ENCODE data around the gene PLK5.
A peak's percentile ranks its signal among the peaks of the same experiment; 100 is the strongest.
"Not testable (repeated sequence)": the region's sequence is repeated elsewhere in the genome, so short reads cannot be mapped to it uniquely, and the experiment has no call there.

The PLK5 gene

GRCh38 chr19:1491114-1491848 lies 32.6 kb upstream of the PLK5 start, which contains the start of gene REEP6:
Gene REEP6 (plus strand): TSS chr19:1491181. CDS start chr19:1491270, 89 bp downstream.
- DNase-seq (ENCODE audit: low spot score) = no peak

- DNase-seq (ENCODE audit: low spot score) = no peak
Measured at GRCh38 chr19:1491849-1492170, 32.1 kb upstream of the PLK5 start.

- DNase-seq (ENCODE audit: low spot score) = no peak
Measured at GRCh38 chr19:1492474-1493006, 31.3 kb upstream of the PLK5 start.

DNA sequence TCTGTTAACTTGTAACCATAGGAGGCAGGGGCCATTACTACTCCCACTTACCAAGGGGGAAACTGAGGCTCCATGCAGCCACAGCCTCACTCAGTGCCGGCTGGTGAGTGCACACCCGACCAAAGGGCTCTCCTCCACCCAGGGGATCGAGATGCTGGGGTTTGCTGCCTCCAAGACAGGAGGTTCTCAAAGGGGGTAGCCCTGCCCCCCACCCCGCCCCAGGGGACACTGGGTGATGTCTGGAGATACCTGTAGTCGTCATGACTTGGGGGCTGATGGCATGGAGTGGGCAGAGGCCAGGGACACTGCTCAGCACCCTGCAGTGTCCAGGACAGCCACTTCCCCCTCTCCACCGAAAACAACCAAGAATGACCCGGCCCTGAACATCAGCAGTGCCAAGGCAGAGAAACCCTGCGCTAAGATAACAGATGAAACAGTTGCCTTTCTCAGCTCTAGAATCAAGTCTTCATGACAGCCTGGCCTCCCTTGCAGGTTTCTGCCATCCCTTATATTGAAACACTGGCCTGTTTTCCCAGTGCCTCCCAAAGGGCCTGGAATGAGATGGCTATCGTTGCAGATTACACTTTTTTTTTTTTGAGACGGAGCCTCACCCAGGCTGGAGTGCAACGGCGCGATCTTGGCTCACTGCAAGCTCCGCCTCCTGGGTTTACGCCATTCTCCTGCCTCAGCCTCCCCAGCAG lies 29.6 kb upstream of the PLK5 start:
- DNase-seq (ENCODE audit: low spot score) = no peak

DNA sequence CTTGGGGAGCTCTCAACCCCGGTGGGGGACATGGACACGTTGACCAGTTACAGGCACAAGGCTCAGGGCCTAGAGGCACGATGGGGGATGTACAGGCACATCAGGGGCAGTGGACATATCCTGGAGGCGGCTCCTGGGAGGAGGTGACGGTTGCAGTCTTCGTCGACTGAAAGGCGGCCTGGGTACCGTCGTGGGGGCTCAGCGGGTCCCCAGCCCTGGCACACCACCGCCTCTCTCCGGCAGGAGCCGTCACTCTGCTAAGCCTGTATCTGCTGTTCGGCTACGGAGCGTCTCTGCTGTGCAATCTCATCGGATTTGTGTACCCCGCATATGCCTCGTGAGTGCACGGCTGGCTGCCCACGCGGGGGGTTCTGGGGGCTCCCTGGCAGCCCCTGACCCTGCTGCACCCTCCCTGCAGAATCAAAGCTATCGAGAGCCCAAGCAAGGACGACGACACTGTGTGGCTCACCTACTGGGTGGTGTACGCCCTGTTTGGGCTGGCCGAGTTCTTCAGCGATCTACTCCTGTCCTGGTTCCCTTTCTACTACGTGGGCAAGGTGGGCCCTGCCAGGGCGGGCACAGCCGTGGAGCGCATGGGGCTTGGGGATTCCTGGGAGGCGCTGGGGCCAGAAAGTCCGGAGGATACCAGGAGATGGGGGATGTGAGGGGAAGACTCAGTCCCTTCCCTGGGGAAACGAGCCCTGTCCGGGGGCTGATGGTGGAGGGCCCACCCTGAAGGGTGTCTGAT lies 28.7 kb upstream of the PLK5 start:
- DNase-seq (ENCODE audit: low spot score) = no peak

DNA sequence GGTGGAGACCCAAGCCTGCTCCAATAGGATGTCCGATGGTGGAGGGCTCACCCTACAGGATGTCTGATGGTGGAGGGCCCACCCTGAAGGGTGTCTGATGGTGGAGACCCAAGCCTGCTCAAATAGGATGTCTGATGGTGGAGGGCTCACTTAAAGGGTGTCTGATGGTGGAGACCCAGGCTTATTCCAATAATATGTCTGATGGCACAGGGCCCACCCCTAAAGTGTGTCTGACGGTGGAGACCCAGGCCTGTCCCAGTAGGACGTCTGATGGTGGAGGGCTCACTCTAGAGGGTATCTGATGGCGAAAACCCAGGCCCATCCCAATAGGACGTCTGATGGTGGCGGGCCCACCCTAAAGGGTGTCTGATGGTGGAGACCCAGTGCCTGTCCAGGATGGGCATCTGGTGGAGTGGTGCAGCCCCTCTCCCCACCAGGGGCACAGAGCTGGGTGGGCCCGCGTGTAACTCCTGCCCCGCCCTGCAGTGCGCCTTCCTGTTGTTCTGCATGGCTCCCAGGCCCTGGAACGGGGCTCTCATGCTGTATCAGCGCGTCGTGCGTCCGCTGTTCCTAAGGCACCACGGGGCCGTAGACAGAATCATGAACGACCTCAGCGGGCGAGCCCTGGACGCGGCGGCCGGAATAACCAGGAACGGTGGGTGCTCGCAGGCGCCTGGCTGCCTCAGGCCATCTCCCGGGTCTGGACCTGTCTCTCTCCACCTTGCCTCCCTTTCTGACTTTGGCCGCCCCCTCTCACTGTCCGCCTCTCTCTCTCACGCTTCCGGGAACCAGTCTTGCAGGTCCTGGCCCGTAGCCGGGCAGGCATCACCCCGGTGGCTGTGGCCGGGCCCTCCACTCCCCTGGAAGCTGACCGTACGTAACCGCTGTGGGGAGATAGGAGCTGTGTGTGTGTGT lies 27.8 kb upstream of the PLK5 start:
- DNase-seq (ENCODE audit: low spot score) = no peak

DNA sequence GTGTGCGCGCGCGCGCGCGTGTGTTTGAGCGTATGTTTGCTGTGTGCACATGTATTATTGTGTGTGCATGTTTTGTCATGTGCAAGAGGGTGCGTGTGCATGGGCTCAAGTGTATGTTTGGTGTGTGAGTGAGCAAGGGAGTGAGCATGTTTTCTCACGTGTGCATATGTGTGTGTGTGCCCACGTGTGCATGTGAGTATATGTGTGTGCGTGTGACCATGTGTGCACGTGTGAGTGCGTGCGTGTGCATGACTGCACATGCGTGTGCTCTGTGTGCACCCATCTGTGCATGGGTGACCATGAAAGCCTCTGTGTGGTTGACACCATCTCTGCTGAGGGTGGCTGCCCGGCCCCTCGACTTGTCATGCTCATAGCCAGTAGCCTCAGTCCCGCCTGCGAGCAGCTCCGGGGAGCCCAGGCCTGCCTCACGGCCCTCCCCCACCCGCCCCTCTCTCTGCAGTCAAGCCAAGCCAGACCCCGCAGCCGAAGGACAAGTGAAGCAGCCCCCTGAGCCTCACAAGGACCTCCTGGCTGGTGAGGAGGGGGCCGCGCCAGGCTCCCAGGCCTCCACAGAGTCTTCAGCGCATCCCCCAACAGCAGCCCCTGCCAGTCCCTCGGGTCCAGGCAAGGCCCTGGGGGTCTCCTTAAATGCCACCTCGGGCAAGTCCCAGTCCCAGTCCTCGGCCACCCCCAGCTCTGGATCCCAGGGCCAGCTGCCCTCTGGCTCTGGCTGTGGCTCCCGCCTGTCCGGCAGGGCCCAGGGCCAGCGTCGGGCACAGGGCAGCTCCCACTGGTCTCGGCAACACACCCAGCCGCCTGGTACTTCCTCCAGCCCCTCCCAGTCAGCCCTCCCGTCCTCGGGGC lies 26.9 kb upstream of the PLK5 start:
- no peak for DNase-seq (ENCODE audit: low spot score)

GRCh38 chr19:1497578-1498235 lies 26.2 kb upstream of the PLK5 start:
- DNase-seq (ENCODE audit: low spot score) = no peak

DNA sequence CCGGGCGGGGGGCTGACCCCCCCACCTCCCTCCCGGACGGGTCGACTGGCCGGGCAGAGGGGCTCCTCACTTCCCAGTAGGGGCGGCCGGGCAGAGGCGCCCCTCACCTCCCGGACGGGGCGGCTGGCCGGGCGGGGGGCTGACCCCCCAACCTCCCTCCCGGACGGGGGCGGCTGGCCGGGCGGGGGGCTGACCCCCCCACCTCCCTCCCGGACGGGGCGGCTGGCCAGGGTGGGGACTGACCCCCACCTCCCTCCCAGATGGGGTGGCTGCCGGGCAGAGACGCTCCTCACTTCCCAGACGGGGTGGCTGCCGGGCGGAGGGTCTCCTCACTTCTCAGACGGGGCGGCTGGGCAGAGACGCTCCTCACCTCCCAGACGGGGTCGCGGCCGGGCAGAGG lies 24.6 kb upstream of the PLK5 start:
- DNase-seq (ENCODE audit: low spot score) = not testable (repeated sequence)

DNA sequence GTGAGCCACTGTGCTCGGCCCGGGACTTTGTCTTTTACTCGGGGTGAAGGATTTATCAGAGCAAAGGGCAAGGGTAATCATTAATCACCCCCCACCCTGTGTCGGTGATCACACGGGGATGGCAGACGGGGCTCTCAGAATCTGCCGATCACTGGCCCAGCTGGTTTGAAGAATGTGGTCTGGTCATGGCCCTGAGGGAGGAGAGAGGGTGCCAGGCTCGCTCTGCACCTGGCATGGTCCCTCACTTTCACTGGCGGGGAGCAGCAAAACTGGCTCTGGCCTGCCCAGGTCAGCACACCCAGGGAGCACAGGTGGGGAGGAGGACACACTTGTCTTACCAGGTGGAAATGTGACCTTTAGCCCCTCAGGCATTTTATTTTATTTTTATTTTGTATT lies 22.7 kb upstream of the PLK5 start:
- no peak for DNase-seq (ENCODE audit: low spot score)

DNA sequence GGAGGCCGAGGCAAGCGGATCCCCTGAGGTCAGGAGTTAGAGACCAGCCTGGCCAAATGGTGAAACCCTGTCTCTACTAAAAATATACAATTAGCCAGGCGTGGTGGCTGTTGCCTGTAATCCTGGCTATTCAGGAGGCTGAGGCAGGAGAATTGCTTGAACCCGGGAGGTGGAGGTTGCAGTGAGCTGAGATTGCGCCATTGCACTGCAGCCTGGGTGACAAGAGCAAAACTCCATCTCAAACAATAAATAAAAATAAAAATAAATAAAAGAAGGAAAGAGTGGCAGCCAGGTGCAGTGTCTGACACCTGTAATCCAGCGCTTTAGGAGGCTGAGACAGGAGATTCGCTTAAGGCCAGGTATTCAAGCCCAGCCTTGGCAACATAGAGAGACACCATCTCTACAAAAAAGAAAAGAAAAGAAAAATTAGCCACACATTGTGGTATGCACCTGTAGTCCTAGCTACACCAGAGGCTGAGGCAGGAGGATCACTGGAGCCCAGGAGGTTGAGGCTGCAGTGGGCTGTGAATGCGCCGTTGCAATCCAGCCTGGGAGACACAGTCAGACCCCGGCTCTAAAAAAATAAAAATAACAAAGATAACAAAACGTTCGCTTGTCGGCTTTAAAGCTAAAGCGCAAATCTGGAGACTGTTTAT lies 21.3 kb upstream of the PLK5 start:
- DNase-seq (ENCODE audit: low spot score) = no peak

DNA sequence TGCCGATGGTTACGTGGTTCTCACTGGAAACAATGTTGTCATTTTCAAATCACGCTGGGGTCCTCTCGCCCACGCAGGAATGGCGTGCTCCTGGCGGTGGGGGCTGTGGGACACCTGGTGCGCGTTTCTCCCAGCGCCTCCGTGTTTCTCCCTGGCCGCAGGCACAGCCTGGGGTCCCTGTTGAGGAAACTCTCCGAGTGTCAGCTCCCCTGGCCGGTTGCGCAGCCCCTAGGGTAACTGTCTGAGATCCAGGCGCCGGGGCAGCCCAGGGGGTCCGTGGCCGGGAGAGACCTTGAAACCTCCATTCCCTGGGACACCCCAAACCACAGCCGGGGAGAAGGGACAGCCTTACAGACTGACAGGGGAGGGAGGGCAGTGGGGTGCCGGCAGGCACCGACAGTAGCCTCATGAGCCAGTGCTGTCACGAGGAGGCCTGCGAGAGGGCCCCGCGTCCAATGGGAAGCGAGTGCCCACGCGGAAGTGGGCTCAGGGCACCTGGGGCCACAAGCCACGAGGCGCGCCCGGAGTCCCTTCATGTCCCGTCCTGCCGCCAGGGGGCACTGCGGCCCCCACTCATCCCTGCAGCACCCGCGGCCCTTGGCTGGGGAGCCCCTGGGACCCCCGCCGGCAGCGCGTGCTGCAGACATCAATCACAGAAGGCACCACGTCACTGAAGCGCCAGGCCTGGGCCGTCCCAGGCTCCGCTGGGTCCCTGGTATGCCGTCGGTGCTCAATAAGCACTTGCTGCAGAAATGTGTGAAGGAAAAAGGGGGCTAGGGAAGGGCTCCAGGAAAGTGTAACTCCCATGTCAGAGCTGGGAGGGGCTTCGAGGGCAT lies 20.6 kb upstream of the PLK5 start:
- DNase-seq (ENCODE audit: low spot score) = peak; percentile 61

- DNase-seq (ENCODE audit: low spot score) = no peak
Measured at GRCh38 chr19:1503925-1504773, 19.7 kb upstream of the PLK5 start.

GRCh38 chr19:1505012-1505411 lies 18.9 kb upstream of the PLK5 start:
- no peak for DNase-seq (ENCODE audit: low spot score)

DNA sequence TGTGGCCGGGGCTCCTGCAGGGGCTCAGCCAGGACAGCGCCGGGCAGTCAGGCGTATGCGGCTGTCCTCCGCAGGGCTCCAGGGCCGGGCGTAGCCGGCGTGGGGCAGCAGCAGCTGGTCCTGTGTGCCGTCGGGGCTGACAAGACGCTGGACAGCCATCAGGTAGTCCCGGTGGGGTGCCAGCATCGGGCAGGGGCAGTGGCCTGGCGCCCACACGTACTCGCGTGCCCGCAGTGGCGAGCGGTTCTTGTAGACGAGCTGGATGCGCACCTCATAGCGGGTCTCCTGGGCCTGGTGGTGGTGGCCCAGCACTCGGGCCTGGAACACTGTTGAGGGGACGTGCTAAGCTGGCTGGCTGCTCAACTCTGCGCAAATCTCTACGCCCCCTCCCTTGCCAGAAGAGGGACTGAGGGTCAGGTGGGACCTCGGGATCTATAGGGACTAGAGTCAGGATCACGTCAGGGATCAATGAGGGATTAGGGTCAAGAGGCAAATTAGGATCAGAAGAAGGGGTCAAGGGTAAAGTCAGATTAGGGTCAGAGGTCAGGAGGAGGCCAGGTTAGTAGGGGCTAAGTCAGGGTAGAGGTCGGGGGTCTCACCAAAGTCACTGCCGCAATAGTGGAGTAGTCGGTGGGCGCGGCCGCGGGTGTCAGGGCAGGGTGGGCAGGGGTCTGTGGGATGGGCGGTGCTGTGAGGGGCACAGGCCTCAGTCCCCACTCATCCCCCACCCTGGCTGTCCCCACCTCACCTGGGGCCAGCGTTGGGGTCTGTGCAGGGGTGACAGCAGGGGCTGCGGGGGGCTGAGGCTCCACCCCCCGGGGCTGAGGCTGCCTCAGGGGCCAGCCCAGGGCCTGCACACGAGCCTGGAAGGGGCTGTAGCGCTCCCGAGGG lies 17.6 kb upstream of the PLK5 start:
- DNase-seq (ENCODE audit: low spot score) = no peak

DNA sequence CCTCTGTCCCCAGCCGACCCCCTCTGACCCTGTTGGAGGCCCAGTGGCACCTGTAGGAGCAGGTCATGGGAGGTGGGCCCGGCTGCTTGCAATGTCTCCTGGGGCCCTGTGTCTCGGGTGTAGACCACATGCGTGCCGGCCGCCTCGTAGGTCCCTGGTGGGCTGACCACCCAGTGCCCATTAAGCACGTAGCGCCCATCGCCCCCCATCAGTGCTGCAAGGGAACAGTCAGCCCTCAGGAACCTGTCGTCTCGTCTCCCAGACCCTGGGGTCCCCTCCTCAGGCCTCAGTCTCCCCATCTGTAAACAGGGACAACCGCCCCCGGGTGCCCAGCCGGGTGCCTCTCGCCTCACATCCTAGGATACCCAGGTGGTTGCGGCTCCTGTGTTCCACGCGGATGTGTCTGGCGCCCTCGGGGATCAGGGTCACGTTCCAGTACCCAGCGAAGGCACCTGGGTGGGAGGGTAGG lies 16.7 kb upstream of the PLK5 start:
- DNase-seq (ENCODE audit: low spot score) = no peak
